Gastrocnemius medialis (tissue), 4 donors: Measurements from ENCODE around the gene SH3YL1. TPM values are rescaled to one million over a fixed set of nuclear protein-coding genes. Genes with fewer than 3 reads are reported as not detected.

ENCODE experiments used
- ATAC-seq, 2 donors: fragments of 150-250 bp; one replicate each; pipeline ENCODE4 v1.9.1; 2016
- DNase-seq, 2 donors: peaks; one replicate each; pipeline ENCODE4 v3.0.0-alpha.2; 2019
- H3K27ac ChIP-seq, 4 donors: fragments of 200-600 bp; sonication (generic); 1 replicate in 1 of 4; 2 replicates in 3 of 4; pipeline ENCODE4 v1.5.1; 2016 to 2018; ENCODE audit warnings: mild to moderate bottlenecking in 2 of 4, moderate library complexity in 1 of 4
- H3K27me3 ChIP-seq, 3 donors: fragments of 200-600 bp; sonication (generic) in 2 of 3; 1 replicate in 1 of 3; 2 replicates in 2 of 3; pipeline versions ENCODE4 v1.5.1 to v1.6.0; 2016 to 2019; ENCODE audit warnings: mild to moderate bottlenecking in 1 of 3, moderate library complexity in 1 of 3
- H3K36me3 ChIP-seq, 2 donors: fragments of 200-600 bp; sonication (generic) in 1 of 2; one replicate each; pipeline ENCODE4 v1.5.1; 2017 to 2018
- H3K4me1 ChIP-seq, 2 donors: fragments of 200-600 bp; sonication (generic) in 1 of 2; one replicate each; pipeline ENCODE4 v1.5.1; 2016 to 2017; ENCODE audit warnings: mild to moderate bottlenecking in 2 of 2
- H3K4me3 ChIP-seq, 4 donors: fragments of 200-600 bp; sonication (generic) in 3 of 4; 1 replicate in 1 of 4; 2 replicates in 3 of 4; pipeline ENCODE4 v1.5.1; 2016 to 2019; ENCODE audit warnings: mild to moderate bottlenecking in 2 of 4
- H3K9me3 ChIP-seq, 3 donors: fragments of 200-600 bp; sonication (generic) in 2 of 3; 1 replicate in 1 of 3; 2 replicates in 2 of 3; pipeline ENCODE4 v1.5.1; 2016 to 2019
- CTCF ChIP-seq, 5 experiments: fragments of 450-650 bp in 3 of 5; fragments of 200-600 bp in 2 of 5; sonication (generic) in 2 of 5; IDR thresholded peaks in 4 of 5; conservative IDR thresholded peaks in 1 of 5; 1 replicate in 4 of 5; 2 replicates in 1 of 5; pipeline ENCODE4 v1.5.1; 2016 to 2019; ENCODE audit warnings: antibody characterized with exemption in 5 of 5, mild to moderate bottlenecking in 3 of 5, moderate library complexity in 3 of 5
- POLR2A ChIP-seq, 2 donors: fragments of 450-650 bp; IDR thresholded peaks; one replicate each; pipeline ENCODE4 v1.6.1; 2017; ENCODE audit warnings: antibody characterized with exemption in 2 of 2, mild to moderate bottlenecking in 2 of 2, moderate library complexity in 2 of 2
- in situ Hi-C, 4 donors: fragments of 200-750 bp; cut with MboI; loops; one replicate each; pipeline versions ENCODE4 v1.15.0 to v1.8.0; 2017; ENCODE audit warnings: low sequenced_read_pairs in 4 of 4
- intact Hi-C: fragments of 100-400 bp; cut with DNase I; formaldehyde crosslinking; loops from one replicate; pipeline ENCODE4 v1.15.1; 2023; ENCODE audit warnings: low total_unique reads
- total RNA-seq, 4 donors: library from RNA; depleted of rRNA; stranded (reverse); fragments of >200 nt; gene quantifications; one replicate each; pipeline versions ENCODE4 v1.1.0 to v1.2.3, GENCODE V29; 2016

The SH3YL1 gene
- total RNA-seq, 4 donors from 2014 or later = 6.2 to 16.1 (median 8.5) TPM

GRCh38 chr2:279956-280649 is 16.3 kb upstream of the SH3YL1 start:
- intact Hi-C loops = no loop called here
- Histone ChIP-seq H3K4me3 (no peak overlapping the region), H3K27me3 (peaks cover 0 to under 1% (median 0%) of the 10 kb centered on the region in 3 donors), H3K4me1 (no peaks in the 10 kb centered on the region), H3K9me3 (no peaks in the 10 kb centered on the region), H3K27ac (no peak overlapping the region), H3K36me3 (peaks cover 0 to 51% of the 10 kb centered on the region in 2 donors)
- DNase-seq (no peak), ATAC-seq (no peak)
- in situ Hi-C loops = no loop called here
- TF ChIP-seq CTCF (IDR thresholded peaks at IDR 0.05 in 4 of 5, conservative IDR thresholded peaks at IDR 0.05 in 1 of 5) (no peak), POLR2A (IDR thresholded peaks at IDR 0.05) (no peak)

- H3K27ac ChIP-seq = no peak overlapping the region
- peaks cover 0 to 51% of the 10 kb centered on the region in 2 donors for H3K36me3 ChIP-seq
These were observed 15.5 kb upstream of the SH3YL1 start for GRCh38 chr2:279366-279765.

GRCh38 chr2:278927-279320 is 15.1 kb upstream of the SH3YL1 start:
- H3K36me3 ChIP-seq = peaks cover 0 to 51% of the 10 kb centered on the region in 2 donors
- in situ Hi-C loops = no loop called here
- intact Hi-C loops = no loop called here

More at GRCh38 chr2:279366-279765, 15.5 kb upstream of the SH3YL1 start:
- no peak for DNase-seq
- in situ Hi-C loops (no loop called here), intact Hi-C loops (no loop called here)
- Histone ChIP-seq H3K9me3 (no peaks in the 10 kb centered on the region), H3K4me3 (no peak overlapping the region), H3K27me3 (no peaks in the 10 kb centered on the region), H3K4me1 (no peaks in the 10 kb centered on the region)
- TF ChIP-seq CTCF (IDR thresholded peaks at IDR 0.05 in 4 of 5, conservative IDR thresholded peaks at IDR 0.05 in 1 of 5) = no peak
- no peak for TF ChIP-seq POLR2A (IDR thresholded peaks at IDR 0.05)
- ATAC-seq = no peak

GRCh38 chr2:278312-278926 is 14.6 kb upstream of the SH3YL1 start:
- DNase-seq (no peak), ATAC-seq (no peak)
- no peaks in the 10 kb centered on the region for H3K4me1 ChIP-seq
- no peaks in the 10 kb centered on the region for H3K27me3 ChIP-seq
- H3K27ac ChIP-seq = no peak overlapping the region
- in situ Hi-C loops (no loop called here), intact Hi-C loops (no loop called here)
- no peaks in the 10 kb centered on the region for H3K9me3 ChIP-seq
- peaks cover 0 to 52% of the 10 kb centered on the region in 2 donors for H3K36me3 ChIP-seq
- H3K4me3 ChIP-seq = no peak overlapping the region
- no peak for TF ChIP-seq POLR2A (IDR thresholded peaks at IDR 0.05)
- no peak for TF ChIP-seq CTCF (IDR thresholded peaks at IDR 0.05 in 4 of 5, conservative IDR thresholded peaks at IDR 0.05 in 1 of 5)

More at GRCh38 chr2:278927-279320, 15.1 kb upstream of the SH3YL1 start:
- Histone ChIP-seq H3K4me3 (no peak overlapping the region), H3K9me3 (no peaks in the 10 kb centered on the region), H3K4me1 (no peaks in the 10 kb centered on the region), H3K27me3 (no peaks in the 10 kb centered on the region), H3K27ac (no peak overlapping the region)
- ATAC-seq = no peak
- DNase-seq = no peak
- TF ChIP-seq POLR2A (IDR thresholded peaks at IDR 0.05) = no peak

GRCh38 chr2:275466-275865 is 11.6 kb upstream of the SH3YL1 start:
- DNase-seq = no peak
- peaks cover 0 to 5% of the 10 kb centered on the region in 2 donors for H3K4me1 ChIP-seq
- H3K9me3 ChIP-seq = no peaks in the 10 kb centered on the region
- intact Hi-C loops (no loop called here), in situ Hi-C loops (no loop called here)
- no peak overlapping the region for H3K27ac ChIP-seq
- TF ChIP-seq POLR2A (IDR thresholded peaks at IDR 0.05) (no peak), CTCF (IDR thresholded peaks at IDR 0.05 in 4 of 5, conservative IDR thresholded peaks at IDR 0.05 in 1 of 5) (no peak)
- no peak overlapping the region for H3K4me3 ChIP-seq
- no peak for ATAC-seq
- peaks cover 0 to 48% of the 10 kb centered on the region in 2 donors for H3K36me3 ChIP-seq
- no peaks in the 10 kb centered on the region for H3K27me3 ChIP-seq
